CD4-positive, alpha-beta T cell (primary cell): Measurements from ENCODE around the gene KCTD10. TPM values are rescaled to one million over a fixed set of nuclear protein-coding genes. Genes with fewer than 3 reads are reported as not detected.

Source experiments
- ATAC-seq: fragments of 200-7000 bp; cut with Tn5 transposase; one replicate; pipeline ENCODE4 v1.10.0; 2022; ENCODE audit warnings: mild to moderate bottlenecking; ENCODE audit not compliant: poor library complexity
- CTCF ChIA-PET: fragments of 350-600 bp; sonication (Branson Sonifier 250); formaldehyde crosslinking; loops from one replicate; lab custom pipeline; 2021; ENCODE audit warnings: antibody characterized with exemption, inconsistent platforms; lab: Charles Lee
- POLR2A ChIA-PET: fragments of 350-600 bp; sonication (Branson Sonifier 250); formaldehyde crosslinking; loops from one replicate; lab custom pipeline; 2021; ENCODE audit warnings: antibody characterized with exemption, inconsistent platforms; lab: Charles Lee
- DNase-seq, 14 experiments: peaks; one replicate each; pipeline ENCODE4 v3.0.0-alpha.2; 2013 to 2020; ENCODE audit warnings: mixed read lengths in 2 of 14
- H3K27ac ChIP-seq, 2 donors: one replicate each; pipeline versions ENCODE4 v1.5.1 to v1.7.0; 2013; ENCODE audit warnings: low read length in 2 of 2, low read depth in 1 of 2, mild to moderate bottlenecking in 1 of 2
- H3K27me3 ChIP-seq, 2 experiments: 1 replicate in 1 of 2; 2 replicates in 1 of 2; pipeline versions ENCODE4 v1.6.1 to v1.7.0; 2013; ENCODE audit warnings: low read length in 2 of 2, control low read depth in 1 of 2, mild to moderate bottlenecking in 1 of 2, moderate library complexity in 1 of 2; ENCODE audit not compliant: insufficient read depth in 2 of 2, control insufficient read depth in 1 of 2
- H3K36me3 ChIP-seq: one replicate; pipeline ENCODE4 v1.6.1; 2013; ENCODE audit warnings: low read length, control low read depth; ENCODE audit not compliant: insufficient read depth
- H3K4me1 ChIP-seq: one replicate; pipeline ENCODE4 v1.6.1; 2013; ENCODE audit warnings: low read length, control low read depth; ENCODE audit not compliant: insufficient read depth
- H3K4me3 ChIP-seq: one replicate; pipeline ENCODE4 v1.5.1; 2013; ENCODE audit warnings: mild to moderate bottlenecking, low read length, moderate library complexity
- H3K9me3 ChIP-seq, 2 experiments: 1 replicate in 1 of 2; 2 replicates in 1 of 2; pipeline versions ENCODE4 v1.6.1 to v1.7.0; 2013; ENCODE audit warnings: low read length in 2 of 2, mild to moderate bottlenecking in 2 of 2, control low read depth in 1 of 2, moderate library complexity in 1 of 2; ENCODE audit not compliant: control insufficient read depth in 1 of 2, insufficient read depth in 1 of 2
- H3K27ac Mint-ChIP-seq: one replicate; pipeline ENCODE4 v1.8.0; 2020; ENCODE audit warnings: mixed read lengths
- H3K27me3 Mint-ChIP-seq: one replicate; pipeline ENCODE4 v1.8.0; 2021; ENCODE audit warnings: mixed read lengths
- H3K36me3 Mint-ChIP-seq: one replicate; pipeline ENCODE4 v1.8.0; 2021; ENCODE audit warnings: low read depth, mixed read lengths
- H3K4me1 Mint-ChIP-seq: one replicate; pipeline ENCODE4 v1.8.0; 2021; ENCODE audit warnings: low read depth, mixed read lengths
- H3K4me3 Mint-ChIP-seq: one replicate; pipeline ENCODE4 v1.8.0; 2020; ENCODE audit warnings: mild to moderate bottlenecking, mixed read lengths
- H3K9me3 Mint-ChIP-seq: one replicate; pipeline ENCODE4 v1.8.0; 2020; ENCODE audit warnings: mixed read lengths
- intact Hi-C, 2 experiments: fragments of 100-400 bp; cut with DNase I in 1 of 2; cut with micrococcal nuclease in 1 of 2; formaldehyde crosslinking; loops; one replicate each; pipeline versions ENCODE4 v1.15.1 to v1.9.0; 2023 to 2025; cut with DNase I, micrococcal nuclease
- total RNA-seq, 174 experiments: library from RNA in 2 of 174; stranded (reverse) in 2 of 174; gene quantifications; one replicate each; pipeline ENCODE4 v1.2.3 and lab custom pipeline; 2021 to 2026
- TF ChIP-seq, protein P1 (sequence below): fragments of 200-600 bp; IDR thresholded peaks from one replicate; pipeline ENCODE4 v1.8.0; 2022; ENCODE audit warnings: antibody characterized with exemption, mild to moderate bottlenecking

Gene KCTD10
- total RNA-seq, 2 experiments from 2014 or later: 24.2 to 26.1 TPM

DNA sequence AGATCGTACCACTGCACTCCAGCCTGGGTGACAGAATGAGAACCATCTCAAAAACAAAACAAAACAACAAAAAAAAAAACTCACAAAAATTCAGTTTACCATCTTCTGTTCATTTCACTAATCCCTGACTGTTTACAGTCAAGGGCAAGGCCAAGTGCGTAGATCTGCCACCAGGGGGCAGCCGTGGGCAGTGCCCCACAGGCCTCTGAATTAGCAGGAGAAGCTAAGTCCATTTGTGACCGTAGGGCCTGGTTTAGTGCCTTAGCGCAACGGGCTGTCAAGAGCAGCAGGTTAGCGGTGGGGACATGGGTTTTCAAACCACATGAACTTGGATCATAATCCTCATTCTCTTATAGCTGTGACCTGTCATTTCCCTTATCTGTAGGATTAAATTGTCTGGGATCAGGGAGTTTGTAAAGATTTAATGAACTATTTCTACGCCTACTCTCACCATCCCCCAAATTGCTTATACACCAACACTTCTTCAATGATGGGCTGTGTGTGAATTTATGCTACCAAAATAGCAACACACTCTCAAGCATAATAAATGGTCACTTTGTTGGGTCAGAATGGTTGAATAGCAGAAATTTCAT is 49.0 kb downstream of the KCTD10 start:
- intact Hi-C loops: loop anchor here (1.0 to 2.0 kb wide), 2 partner anchors 347 to 453 kb away; partner anchors contain the start of gene GLTP (in 1 of the 2)
- Mint-ChIP-seq H3K4me1 (peaks cover 6% of the 10 kb centered on the region), H3K36me3 (no peaks in the 10 kb centered on the region), H3K27me3 (peaks cover 19% of the 10 kb centered on the region), H3K9me3 (no peaks in the 10 kb centered on the region), H3K27ac (no peak overlapping the region), H3K4me3 (no peak overlapping the region)
- Histone ChIP-seq H3K4me1 (peaks cover 5% of the 10 kb centered on the region), H3K4me3 (no peak overlapping the region), H3K27ac (no peak overlapping the region), H3K36me3 (no peaks in the 10 kb centered on the region), H3K27me3 (peaks cover 0 to 7% of the 10 kb centered on the region in 2 experiments), H3K9me3 (peaks cover 0 to 4% of the 10 kb centered on the region in 2 experiments)
- TF ChIP-seq, protein P1, sequence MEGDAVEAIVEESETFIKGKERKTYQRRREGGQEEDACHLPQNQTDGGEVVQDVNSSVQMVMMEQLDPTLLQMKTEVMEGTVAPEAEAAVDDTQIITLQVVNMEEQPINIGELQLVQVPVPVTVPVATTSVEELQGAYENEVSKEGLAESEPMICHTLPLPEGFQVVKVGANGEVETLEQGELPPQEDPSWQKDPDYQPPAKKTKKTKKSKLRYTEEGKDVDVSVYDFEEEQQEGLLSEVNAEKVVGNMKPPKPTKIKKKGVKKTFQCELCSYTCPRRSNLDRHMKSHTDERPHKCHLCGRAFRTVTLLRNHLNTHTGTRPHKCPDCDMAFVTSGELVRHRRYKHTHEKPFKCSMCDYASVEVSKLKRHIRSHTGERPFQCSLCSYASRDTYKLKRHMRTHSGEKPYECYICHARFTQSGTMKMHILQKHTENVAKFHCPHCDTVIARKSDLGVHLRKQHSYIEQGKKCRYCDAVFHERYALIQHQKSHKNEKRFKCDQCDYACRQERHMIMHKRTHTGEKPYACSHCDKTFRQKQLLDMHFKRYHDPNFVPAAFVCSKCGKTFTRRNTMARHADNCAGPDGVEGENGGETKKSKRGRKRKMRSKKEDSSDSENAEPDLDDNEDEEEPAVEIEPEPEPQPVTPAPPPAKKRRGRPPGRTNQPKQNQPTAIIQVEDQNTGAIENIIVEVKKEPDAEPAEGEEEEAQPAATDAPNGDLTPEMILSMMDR: peak; percentile 93
- ChIA-PET POLR2A (interaction anchor here (1.0 to 1.4 kb wide), 4 partner anchors 35 to 517 kb away, joined by 3 to 5 read pairs (median 4); partner anchors contain the start of genes KCTD10 and UBE3B), CTCF (interaction anchor here (0.5 to 1.7 kb wide), 19 partner anchors 8 to 1031 kb away, joined by 3 to 6 read pairs (median 3); no protein-coding TSS in a partner anchor)
- DNase-seq (peak; percentile 48 to 84 (median 68)), ATAC-seq (peak; percentile 75)

- peaks cover 44% of the 10 kb centered on the region for H3K27me3 Mint-ChIP-seq
- no peaks in the 10 kb centered on the region for H3K4me1 Mint-ChIP-seq
- Histone ChIP-seq H3K4me3 (no peak overlapping the region), H3K4me1 (no peaks in the 10 kb centered on the region), H3K27me3 (peaks cover 2 to 16% of the 10 kb centered on the region in 2 experiments), H3K27ac (no peak overlapping the region), H3K36me3 (no peaks in the 10 kb centered on the region), H3K9me3 (no peaks in the 10 kb centered on the region)
- CTCF ChIA-PET: interaction anchor here (1.8 kb wide), 1 partner anchor 9 kb away, joined by 4 read pairs; no protein-coding TSS in a partner anchor
- intact Hi-C loops: no loop called here
- ATAC-seq (no peak), DNase-seq (no peak)
- TF ChIP-seq, protein P1: no peak
- POLR2A ChIA-PET: no interaction called here
- no peaks in the 10 kb centered on the region for H3K9me3 Mint-ChIP-seq
- H3K27ac Mint-ChIP-seq: no peak overlapping the region
- H3K36me3 Mint-ChIP-seq: no peaks in the 10 kb centered on the region
- no peak overlapping the region for H3K4me3 Mint-ChIP-seq
Measured at GRCh38 chr12:109423392-109423791, 53.7 kb downstream of the KCTD10 start.

GRCh38 chr12:109422251-109422650 is 54.8 kb downstream of the KCTD10 start:
- Histone ChIP-seq H3K9me3 (no peaks in the 10 kb centered on the region), H3K4me3 (no peak overlapping the region), H3K27ac (no peak overlapping the region), H3K27me3 (peaks cover 2 to 16% of the 10 kb centered on the region in 2 experiments), H3K4me1 (no peaks in the 10 kb centered on the region), H3K36me3 (no peaks in the 10 kb centered on the region)
- H3K27ac Mint-ChIP-seq: no peak overlapping the region
- POLR2A ChIA-PET: no interaction called here
- no peaks in the 10 kb centered on the region for H3K36me3 Mint-ChIP-seq
- no peak for DNase-seq
- intact Hi-C loops: no loop called here
- CTCF ChIA-PET: interaction anchor here (1.8 kb wide), 1 partner anchor 10 kb away, joined by 4 read pairs; no protein-coding TSS in a partner anchor
- TF ChIP-seq, protein P1: no peak
- no peak for ATAC-seq
- no peaks in the 10 kb centered on the region for H3K9me3 Mint-ChIP-seq
- no peaks in the 10 kb centered on the region for H3K4me1 Mint-ChIP-seq
- H3K27me3 Mint-ChIP-seq: peaks cover 44% of the 10 kb centered on the region
- H3K4me3 Mint-ChIP-seq: no peak overlapping the region
